ENCODE data around the gene GAGE12J.
"Not testable (repeated sequence)": the region's sequence is repeated elsewhere in the genome, so short reads cannot be mapped to it uniquely, and the experiment has no call there.

The GAGE12J gene

GRCh38 chrX:49312176-49312575, 9.7 kb upstream of the GAGE12J start:
- no peak for DNase-seq

GRCh38 chrX:49316085-49316484, 5.8 kb upstream of the GAGE12J start:
- no peak for DNase-seq

GRCh38 chrX:49322266-49322665, 429 bp downstream of the GAGE12J start:
- DNase-seq = not testable (repeated sequence)

DNA sequence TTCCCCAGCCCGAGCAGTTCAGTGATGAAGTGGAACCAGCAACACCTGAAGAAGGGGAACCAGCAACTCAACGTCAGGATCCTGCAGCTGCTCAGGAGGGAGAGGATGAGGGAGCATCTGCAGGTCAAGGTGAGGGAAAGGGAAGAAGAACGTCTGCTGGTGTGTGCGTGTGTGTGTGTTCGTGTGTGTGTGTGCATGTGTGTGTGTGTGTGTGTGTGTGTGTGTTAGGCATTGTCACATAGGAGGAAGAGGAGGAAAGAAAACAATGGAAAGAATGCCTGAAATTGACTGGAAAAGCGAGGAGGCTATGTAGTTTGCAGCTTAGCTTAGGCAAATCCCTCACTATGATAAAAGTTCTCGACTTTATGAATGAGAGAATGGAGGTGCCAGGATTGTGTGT, 1.9 kb downstream of the GAGE12J start:
- DNase-seq = not testable (repeated sequence)

DNA sequence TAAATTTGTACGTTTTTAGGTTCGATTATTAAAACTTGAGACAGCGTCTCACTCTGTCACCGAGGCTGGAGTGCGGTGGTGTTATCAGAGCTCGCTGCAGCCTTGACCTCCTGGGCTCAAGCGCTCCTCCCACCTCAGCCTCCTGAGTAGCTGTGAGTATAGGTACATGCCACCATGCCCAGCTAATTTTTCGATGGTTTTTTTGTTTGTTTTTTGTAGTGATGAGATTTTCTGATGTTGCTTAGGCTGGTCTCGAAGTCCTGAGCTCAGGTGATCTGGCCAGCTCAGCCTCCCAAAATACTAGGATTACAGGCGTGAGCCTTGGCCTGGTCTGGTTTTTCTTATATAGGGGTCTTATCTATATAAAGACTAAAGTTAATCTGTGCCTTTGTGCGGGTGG, 8.6 kb downstream of the GAGE12J start:
- DNase-seq = not testable (repeated sequence)

DNA sequence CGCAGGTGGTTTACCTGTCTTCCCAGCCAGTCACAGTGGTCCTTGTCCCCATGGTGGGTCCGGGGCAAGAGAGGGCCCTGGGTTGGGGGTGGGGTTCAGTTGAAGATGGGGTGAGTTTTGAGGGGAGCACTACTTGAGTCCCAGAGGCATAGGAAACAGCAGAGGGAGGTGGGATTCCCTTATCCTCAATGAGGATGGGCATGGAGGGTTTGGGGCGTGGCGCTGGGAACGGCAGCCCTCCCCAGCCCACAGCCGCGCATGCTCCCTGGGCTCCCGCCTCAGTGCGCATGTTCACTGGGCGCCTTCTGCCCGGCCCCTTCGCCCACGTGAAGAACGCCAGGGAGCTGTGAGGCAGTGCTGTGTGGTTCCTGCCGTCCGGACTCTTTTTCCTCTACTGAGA, 9.4 kb downstream of the GAGE12J start, which contains the start of gene GAGE13:
Gene GAGE13 (plus strand): TSS at position 301 of the 400 bp plus-strand sequence. CDS start 1,156 bp downstream, outside the sequence.
- DNase-seq = not testable (repeated sequence)

DNA sequence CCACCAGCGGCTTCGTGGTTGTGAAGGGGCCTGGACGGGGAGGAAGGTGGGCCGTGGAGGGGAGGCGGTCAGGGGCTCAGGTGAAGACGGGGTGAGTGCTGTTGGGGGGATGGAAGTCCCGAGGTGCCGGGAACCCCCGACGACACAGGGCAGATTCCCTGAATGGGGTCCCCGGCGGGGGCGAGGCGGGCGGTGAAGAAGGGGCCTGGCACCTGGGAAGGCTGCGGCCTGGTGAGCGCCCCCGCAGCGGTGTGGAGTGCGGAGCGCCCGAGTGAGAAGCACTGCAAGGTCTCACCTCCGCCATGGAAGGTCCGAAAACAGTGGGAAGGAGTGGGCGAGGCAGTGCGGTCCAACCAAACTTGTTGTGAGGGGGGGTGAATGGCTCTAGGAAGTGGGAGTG, 10.0 kb downstream of the GAGE12J start:
- DNase-seq = not testable (repeated sequence)

DNA sequence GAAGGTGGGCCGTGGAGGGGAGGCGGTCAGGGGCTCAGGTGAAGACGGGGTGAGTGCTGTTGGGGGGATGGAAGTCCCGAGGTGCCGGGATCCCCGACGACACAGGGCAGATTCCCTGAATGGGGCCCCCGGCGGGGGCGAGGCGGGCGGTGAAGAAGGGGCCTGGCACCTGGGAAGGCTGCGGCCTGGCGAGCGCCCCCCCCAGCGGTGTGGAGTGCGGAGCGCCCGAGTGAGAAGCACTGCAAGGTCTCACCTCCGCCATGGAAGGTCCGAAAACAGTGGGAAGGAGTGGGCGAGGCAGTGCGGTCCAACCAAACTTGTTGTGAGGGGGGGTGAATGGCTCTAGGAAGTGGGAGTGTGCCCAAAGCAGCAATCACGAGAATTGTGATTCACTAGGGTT, 19.6 kb downstream of the GAGE12J start:
- DNase-seq = not testable (repeated sequence)

DNA sequence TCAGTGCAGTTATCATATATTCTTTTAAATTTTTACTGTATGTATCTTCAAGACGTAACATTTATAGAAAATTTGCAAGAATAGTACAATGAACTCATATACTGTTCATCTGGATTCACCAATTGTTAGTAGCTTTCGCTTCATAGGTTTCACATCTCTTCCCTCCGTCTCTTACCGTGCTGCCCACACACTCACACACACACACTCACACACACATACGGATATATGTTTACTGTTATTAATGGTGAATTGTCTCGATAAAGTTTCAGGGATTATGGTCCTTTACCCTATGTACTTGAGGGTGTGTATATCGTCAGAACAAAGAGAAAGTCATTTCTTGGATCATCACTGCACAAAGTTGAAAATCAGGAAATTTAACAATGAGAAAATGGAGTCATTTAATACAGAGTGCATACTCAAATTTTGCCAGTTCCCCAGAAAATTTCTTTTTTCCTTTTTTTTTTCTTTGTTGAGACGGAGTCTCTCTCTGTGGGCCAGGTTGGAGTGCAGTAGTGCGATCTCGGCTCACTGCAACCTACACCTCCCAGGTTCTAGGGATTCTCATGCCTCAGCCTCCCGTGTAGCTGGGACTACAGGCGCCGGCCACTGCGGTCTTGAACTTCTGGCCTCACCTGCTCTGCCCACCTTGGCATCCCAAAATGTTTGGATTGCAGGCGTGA, 22.8 kb downstream of the GAGE12J start:
- not testable (repeated sequence) for DNase-seq

DNA sequence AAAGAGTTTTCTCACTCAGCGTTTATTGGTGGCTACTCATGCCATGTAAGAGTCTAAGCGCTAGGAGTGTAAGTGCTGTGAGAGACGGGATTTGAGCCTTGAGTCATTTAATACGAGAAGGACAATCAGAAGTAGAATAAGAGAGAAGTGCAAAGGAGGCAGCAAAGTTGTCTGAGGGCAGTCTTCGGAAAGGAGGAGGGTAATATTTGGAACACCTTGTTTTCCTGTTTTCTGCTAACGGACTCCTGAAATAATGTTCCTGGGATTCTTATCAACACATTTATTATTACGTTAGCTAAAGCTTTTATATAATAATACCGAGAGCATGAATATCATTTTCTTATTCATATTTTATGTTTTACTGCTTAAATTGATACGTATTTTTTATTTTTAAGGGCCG, 23.6 kb downstream of the GAGE12J start:
- not testable (repeated sequence) for DNase-seq

GRCh38 chrX:49346150-49346549, 24.3 kb downstream of the GAGE12J start:
- not testable (repeated sequence) for DNase-seq
